GM12878 (cell line): Measurements from ENCODE around the gene PAK3. TPM values are rescaled to one million over a fixed set of nuclear protein-coding genes. Genes with fewer than 3 reads are reported as not detected.

ENCODE experiments used
- ATAC-seq: fragments of 200-7000 bp; cut with Tn5 transposase; 3 replicates; pipeline ENCODE4 v1.9.1; 2020; ENCODE audit warnings: mild to moderate bottlenecking, moderate library complexity
- BruUV-seq: library from RNA; stranded (reverse); fragments of 400-500 nt; replicated peaks from 2 replicates; lab custom pipeline; 2021; lab: Mats Ljungman, UMichigan
- CTCF ChIA-PET: fragments of 300-600 bp; sonication (Branson Sonifier 250); formaldehyde crosslinking; extraction: SDS; loops from one replicate; lab custom pipeline; 2021; ENCODE audit warnings: inconsistent platforms; lab: Yijun Ruan, JAX
- POLR2A ChIA-PET: fragments of 350-600 bp; formaldehyde crosslinking; extraction: SDS; loops from one replicate; lab custom pipeline; 2021; ENCODE audit warnings: inconsistent platforms; lab: Charles Lee
- RAD21 ChIA-PET: fragments of 300-600 bp; sonication (Branson Sonifier 250); formaldehyde crosslinking; loops from one replicate; lab custom pipeline; 2023; ENCODE audit warnings: antibody characterized with exemption; ENCODE audit not compliant: unreplicated experiment; lab: Charles Lee
- SMC1A ChIA-PET: fragments of 300-600 bp; sonication (Branson Sonifier 250); formaldehyde crosslinking; loops from one replicate; lab custom pipeline; 2023; ENCODE audit not compliant: unreplicated experiment, uncharacterized antibody; lab: Charles Lee
- DNase-seq: peaks from one replicate; pipeline ENCODE4 v3.0.0-alpha.2; 2011; ENCODE audit warnings: low read depth, low spot score
- FAIRE-seq: peaks from 3 replicates; lab custom pipeline; 2011; peaks lifted over from hg19 to GRCh38; lab: Jason Lieb, UNC
- H2AFZ ChIP-seq: 2 replicates; pipeline ENCODE4 v1.6.0; 2011; ENCODE audit warnings: low read depth, low read length, control low read depth; ENCODE audit not compliant: control insufficient read depth
- H3K27ac ChIP-seq: 2 replicates; pipeline ENCODE4 v1.5.1; 2011; ENCODE audit warnings: control low read depth; ENCODE audit not compliant: control insufficient read depth, insufficient read depth
- H3K27me3 ChIP-seq, 2 experiments: replicated peaks in 1 of 2; 2 replicates each; pipeline versions ENCODE4 v1.6.0 to v1.6.1; 2011; ENCODE audit warnings: low read length in 1 of 2; ENCODE audit not compliant: control insufficient read depth in 2 of 2, insufficient read depth in 2 of 2
- H3K36me3 ChIP-seq, 2 experiments: 2 replicates each; pipeline ENCODE4 v1.5.1; 2011; ENCODE audit warnings: low read length in 1 of 2; ENCODE audit not compliant: control insufficient read depth in 2 of 2, insufficient read depth in 2 of 2
- H3K4me1 ChIP-seq: 2 replicates; pipeline ENCODE4 v1.6.1; 2011; ENCODE audit warnings: mild to moderate bottlenecking, low read length, moderate library complexity, mixed read lengths; ENCODE audit not compliant: control insufficient read depth, insufficient read depth
- H3K4me2 ChIP-seq: 2 replicates; pipeline ENCODE4 v1.6.0; 2011; ENCODE audit warnings: control low read depth; ENCODE audit not compliant: control insufficient read depth, insufficient read depth
- H3K4me3 ChIP-seq: fragments of 200-600 bp; sonication (generic); 2 replicates; pipeline ENCODE4 v1.5.1; 2016
- H3K79me2 ChIP-seq: 2 replicates; pipeline ENCODE4 v1.6.0; 2011; ENCODE audit warnings: low read length; ENCODE audit not compliant: control insufficient read depth, insufficient read depth
- H3K9ac ChIP-seq: 2 replicates; pipeline ENCODE4 v1.8.0; 2011; ENCODE audit warnings: low read length, control low read depth, mixed read lengths; ENCODE audit not compliant: control insufficient read depth, insufficient read depth
- H3K9me3 ChIP-seq: replicated peaks from 3 replicates; pipeline ENCODE4 v1.5.1; 2011; ENCODE audit warnings: mild to moderate bottlenecking, low read length; ENCODE audit not compliant: control insufficient read depth, insufficient read depth
- H4K20me1 ChIP-seq: 2 replicates; pipeline ENCODE4 v1.6.0; 2011; ENCODE audit not compliant: control insufficient read depth, insufficient read depth
- HCFC1 ChIP-seq: fragments of 150-350 bp; IDR thresholded peaks from 2 replicates; pipeline ENCODE4 v1.6.1; 2014; ENCODE audit warnings: low read length
- HDAC6 ChIP-seq: fragments of 200-600 bp; sonication (generic); IDR thresholded peaks from one replicate; pipeline ENCODE4 v1.8.0; 2017; ENCODE audit warnings: antibody characterized with exemption; ENCODE audit not compliant: unreplicated experiment
- IRF5 ChIP-seq: fragments of 450-650 bp; IDR thresholded peaks from 2 replicates; pipeline ENCODE4 v1.6.1; 2017; ENCODE audit warnings: borderline replicate concordance
- MXI1 ChIP-seq: fragments of 150-350 bp; IDR thresholded peaks from 2 replicates; pipeline ENCODE4 v1.6.1; 2011; ENCODE audit warnings: low read depth, mild to moderate bottlenecking, inconsistent platforms, low read length, improper control_type of control experiment
- MYC ChIP-seq: IDR thresholded peaks from 2 replicates; pipeline ENCODE4 v1.6.1; 2011; ENCODE audit warnings: mild to moderate bottlenecking, low read length, moderate library complexity, inconsistent platforms; ENCODE audit not compliant: insufficient read depth, insufficient replicate concordance, insufficient read length, severe bottlenecking
- NFIC ChIP-seq: IDR thresholded peaks from 2 replicates; pipeline ENCODE4 v1.6.1; 2012; ENCODE audit warnings: low read depth, mild to moderate bottlenecking, inconsistent platforms, low read length, moderate library complexity
- NFYB ChIP-seq: IDR thresholded peaks from 2 replicates; pipeline ENCODE4 v1.6.1; 2011; ENCODE audit warnings: low read depth, mild to moderate bottlenecking, low read length, improper control_type of control experiment, moderate library complexity; ENCODE audit not compliant: insufficient read depth
- NR2C1 ChIP-seq: fragments of 450-650 bp; IDR thresholded peaks from 2 replicates; pipeline ENCODE4 v1.6.1; 2017; ENCODE audit warnings: antibody characterized with exemption, mild to moderate bottlenecking, moderate library complexity
- PBX3 ChIP-seq: IDR thresholded peaks from 2 replicates; pipeline ENCODE4 v1.6.1; 2011; ENCODE audit warnings: mild to moderate bottlenecking, low read depth, low read length, moderate library complexity; ENCODE audit not compliant: insufficient replicate concordance
- TAF1 ChIP-seq: IDR thresholded peaks from 2 replicates; pipeline ENCODE4 v1.6.1; 2011; ENCODE audit warnings: mild to moderate bottlenecking, low read depth, low read length, borderline replicate concordance
- TBL1XR1 ChIP-seq: IDR thresholded peaks from 2 replicates; pipeline ENCODE4 v1.6.1; 2012; ENCODE audit warnings: low read depth, low read length, improper control_type of control experiment
- USF2 ChIP-seq: IDR thresholded peaks from 2 replicates; pipeline ENCODE4 v1.6.1; 2011; ENCODE audit warnings: low read depth, low read length, improper control_type of control experiment, borderline replicate concordance
- WGBS: methylation state at CpG from one replicate; pipeline ENCODE4 v1.1.6; 2016; ENCODE audit warnings: low lambda C conversion rate; ENCODE audit not compliant: insufficient replicate concordance, insufficient coverage; ENCODE audit errors: missing lambda C conversion rate; 5-methylcytosine and 5-hydroxymethylcytosine counted together
- in situ Hi-C: fragments of 300-500 bp; cut with MboI; formaldehyde crosslinking; loops from 9 replicates; pipeline ENCODE4 v1.14.3; 2018; ENCODE audit warnings: mixed read lengths
- intact Hi-C: fragments of 100-400 bp; cut with micrococcal nuclease; formaldehyde crosslinking; loops from one replicate; pipeline ENCODE4 v1.14.2; 2022; ENCODE audit not compliant: unreplicated experiment
- polyA plus RNA-seq, 11 experiments: library from polyadenylated mRNA; depleted of rRNA in 4 of 11; unstranded in 6 of 11; stranded (reverse) in 5 of 11; fragments of >200 nt; fragmentation: Nextera tagmentation in 4 of 11; fragmentation: Illumina TruSeq in 1 of 11; extraction: Ambion mirVana in 4 of 11; extraction: Trizol in 1 of 11; gene quantifications; 1 replicate in 1 of 11; 2 replicates in 10 of 11; pipeline versions ENCODE4 v1.2.1 to v1.2.3, GENCODE V29; 2011 to 2016; ENCODE audit warnings: inconsistent platforms in 2 of 11, missing spikeins in 2 of 11, low read depth in 1 of 11
- total RNA-seq, 4 experiments: library from RNA; depleted of rRNA in 3 of 4; stranded (reverse); fragments of >200 nt in 3 of 4; fragmentation: Illumina TruSeq in 1 of 4; extraction: Trizol in 1 of 4; gene quantifications; 2 replicates each; pipeline versions ENCODE4 v1.2.1 to v1.2.3, GENCODE V29; 2013 to 2021

Gene PAK3
- total and polyA plus RNA-seq, 10 of the 15 experiments (the other 5 are each of a cell fraction or from before 2014, with no cell fraction given), result 0.02 to 0.10 (median 0.04) TPM; not detected in 6

- no peak overlapping the region for H3K9ac ChIP-seq
- ATAC-seq (no peak), DNase-seq (no peak), FAIRE-seq (no peak)
- ChIA-PET SMC1A (no interaction called here), CTCF (no interaction called here), POLR2A (interaction anchor here (0.6 kb wide), 1 partner anchor 752 kb away, joined by 3 read pairs; no protein-coding TSS in a partner anchor), RAD21 (no interaction called here)
- no peak overlapping the region for H2AFZ ChIP-seq
- BruUV-seq, result no TSS peak
- no peaks in the 10 kb centered on the region for H3K79me2 ChIP-seq
- intact Hi-C loops (no loop called here), in situ Hi-C loops (no loop called here)
- no peaks in the 10 kb centered on the region for H4K20me1 ChIP-seq
- H3K4me2 ChIP-seq, result no peak overlapping the region
- no peaks in the 10 kb centered on the region for H3K36me3 ChIP-seq
- no peak overlapping the region for H3K27ac ChIP-seq
- no peaks in the 10 kb centered on the region for H3K4me1 ChIP-seq
- H3K9me3 ChIP-seq, result no peaks in the 10 kb centered on the region
- 0 out of 4 replicates have a peak, but pooled peaks cover 0 to 2% of the 10 kb centered on the region in 2 experiments for H3K27me3 ChIP-seq
- H3K4me3 ChIP-seq, result no peak overlapping the region
- WGBS, result 3% methylated on average over 3 of the region's 3 CpGs
- TF ChIP-seq IRF5 (no peak), MXI1 (no peak), TAF1 (no peak), PBX3 (no peak), NR2C1 (no peak), MYC (no peak), USF2 (no peak), HCFC1 (no peak), TBL1XR1 (no peak), HDAC6 (no peak), NFYB (no peak), NFIC (no peak)
Measured at GRCh38 chrX:111260451-111260850, 164.5 kb downstream of the PAK3 start.
